Brain microvascular endothelial cell (primary cell): ENCODE results near the gene GPRIN2.
"Not testable (repeated sequence)": the region's sequence is repeated elsewhere in the genome, so short reads cannot be mapped to it uniquely, and the experiment has no call there.

Source experiments
- DNase-seq: peaks from one replicate; pipeline ENCODE4 v3.0.0-alpha.2; 2020
- H3K27ac ChIP-seq: fragments of 250-450 bp; sonication (Bioruptor Pico); 2 replicates; pipeline ENCODE4 v1.5.1; 2020; ENCODE audit warnings: mild to moderate bottlenecking, moderate library complexity
- H3K27me3 ChIP-seq: fragments of 250-450 bp; sonication (Bioruptor Pico); replicated peaks from 2 replicates; pipeline ENCODE4 v1.5.1; 2020; ENCODE audit warnings: mild to moderate bottlenecking
- H3K36me3 ChIP-seq: fragments of 250-450 bp; sonication (Bioruptor Pico); replicated peaks from 2 replicates; pipeline ENCODE4 v1.5.1; 2020; ENCODE audit warnings: mild to moderate bottlenecking
- H3K4me3 ChIP-seq: 2 replicates; pipeline ENCODE4 v1.5.1; 2011; ENCODE audit warnings: low read depth, mild to moderate bottlenecking, control low read depth, low read length, moderate library complexity
- CTCF ChIP-seq: IDR thresholded peaks from 2 replicates; pipeline ENCODE4 v1.5.1; 2011; ENCODE audit warnings: low read depth, mild to moderate bottlenecking, moderate library complexity, low read length, control low read depth, inconsistent platforms; ENCODE audit errors: missing control alignments
- in situ Hi-C: cut with HindIII; loops from 2 replicates; pipeline ENCODE4 v1.10.0; 2017; ENCODE audit warnings: low sequenced_read_pairs, low pct_ligation_motif_present

GPRIN2 gene

DNA sequence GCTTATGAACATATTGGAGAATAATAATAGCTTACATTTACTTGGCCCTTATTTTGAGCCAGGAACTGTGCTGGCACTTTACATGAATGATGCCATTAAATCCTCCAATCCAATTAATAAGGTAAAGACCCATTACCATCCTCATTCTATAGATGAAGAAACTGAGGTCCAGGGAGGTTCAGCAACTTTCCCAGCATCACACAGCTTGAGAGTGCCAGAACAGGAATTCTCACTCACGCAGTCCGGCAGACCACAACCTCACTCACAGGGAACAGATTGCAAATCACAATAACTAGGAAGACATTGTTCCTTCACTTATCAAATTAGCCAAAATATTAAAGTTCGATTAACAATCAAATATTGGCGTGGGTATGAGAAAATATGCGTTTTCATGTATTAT is 18.3 kb downstream of the GPRIN2 start:
- Histone ChIP-seq H3K27ac (no peak overlapping the region), H3K4me3 (no peak overlapping the region), H3K27me3 (no peaks in the 10 kb centered on the region), H3K36me3 (no peaks in the 10 kb centered on the region)
- in situ Hi-C loops, result no loop called here
- no peak for TF ChIP-seq CTCF
- no peak for DNase-seq

GRCh38 chr10:46537309-46537708 is 19.1 kb downstream of the GPRIN2 start:
- in situ Hi-C loops, result no loop called here

DNA sequence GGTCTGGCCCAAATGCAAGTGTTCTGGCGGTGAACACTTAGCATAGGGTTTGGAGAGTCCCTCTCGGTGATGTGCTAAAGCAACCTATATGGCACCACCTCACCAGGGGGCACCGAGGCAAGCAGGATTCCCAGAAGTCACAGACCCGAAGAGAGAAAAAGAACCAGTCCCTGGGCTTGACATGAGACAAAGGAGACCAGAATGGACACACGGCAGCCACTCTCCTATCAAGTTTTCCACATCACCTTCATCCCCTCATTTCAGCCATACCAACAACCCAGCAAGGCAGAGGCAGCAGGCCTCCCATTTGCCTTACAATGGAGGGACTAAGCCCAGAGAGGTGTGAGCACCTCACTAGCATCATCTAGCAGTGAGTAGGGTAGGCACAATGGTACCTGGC is 19.7 kb downstream of the GPRIN2 start:
- in situ Hi-C loops, result no loop called here
- no peaks in the 10 kb centered on the region for H3K27me3 ChIP-seq
- no peak for DNase-seq
- no peak overlapping the region for H3K27ac ChIP-seq
- TF ChIP-seq CTCF, result no peak
- H3K4me3 ChIP-seq, result no peak overlapping the region
- H3K36me3 ChIP-seq, result no peaks in the 10 kb centered on the region

More at GRCh38 chr10:46537309-46537708, 19.1 kb downstream of the GPRIN2 start:
- Histone ChIP-seq H3K27ac (no peak overlapping the region), H3K4me3 (no peak overlapping the region), H3K36me3 (no peaks in the 10 kb centered on the region), H3K27me3 (no peaks in the 10 kb centered on the region)
- DNase-seq, result no peak
- no peak for TF ChIP-seq CTCF

- H3K4me3 ChIP-seq, result no peak overlapping the region
- H3K27me3 ChIP-seq, result no peaks in the 10 kb centered on the region
- TF ChIP-seq CTCF, result no peak
- DNase-seq, result no peak
- no peaks in the 10 kb centered on the region for H3K36me3 ChIP-seq
- in situ Hi-C loops, result no loop called here
- no peak overlapping the region for H3K27ac ChIP-seq
Measured at GRCh38 chr10:46536171-46536570, 20.3 kb downstream of the GPRIN2 start.

- H3K4me3 ChIP-seq, result no peak overlapping the region
- in situ Hi-C loops, result no loop called here
- no peak overlapping the region for H3K27ac ChIP-seq
- TF ChIP-seq CTCF, result no peak
- no peaks in the 10 kb centered on the region for H3K36me3 ChIP-seq
- no peak for DNase-seq
- no peaks in the 10 kb centered on the region for H3K27me3 ChIP-seq
Measured at GRCh38 chr10:46534828-46535524, 21.5 kb downstream of the GPRIN2 start.

DNA sequence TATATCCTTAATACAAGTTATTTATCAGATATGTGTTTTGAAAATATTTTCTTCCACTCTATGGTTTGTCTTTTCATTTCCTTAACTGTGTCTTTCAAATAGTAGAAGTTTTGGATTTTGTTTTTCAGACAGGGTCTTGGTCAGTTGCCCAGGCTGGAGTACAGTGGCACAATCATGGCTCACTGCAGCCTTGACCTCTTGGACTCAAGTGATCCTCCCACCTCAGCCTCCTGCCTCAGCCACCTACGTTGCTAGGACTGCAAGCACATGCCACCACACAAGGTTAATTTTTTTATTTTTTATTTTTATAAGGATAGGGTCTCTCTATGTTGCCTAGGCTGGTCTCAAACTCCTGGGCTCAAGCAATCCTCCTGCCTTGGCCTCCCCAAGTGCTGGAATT is 24.2 kb downstream of the GPRIN2 start:
- H3K27ac ChIP-seq, in situ Hi-C loops, H3K27me3 ChIP-seq, H3K4me3 ChIP-seq, H3K36me3 ChIP-seq, DNase-seq: not testable (repeated sequence)
